HEK293 (cell line): ENCODE data around the gene CNOT11.
"Not testable (repeated sequence)": the region's sequence is repeated elsewhere in the genome, so short reads cannot be mapped to it uniquely, and the experiment has no call there.

ENCODE experiments used
- MEIS1 ChIP-seq: sonication (generic); formaldehyde crosslinking; IDR thresholded peaks from 2 replicates; pipeline ENCODE4 v1.8.1; 2022; ENCODE audit warnings: missing genetic modification reagents, mild to moderate bottlenecking, borderline replicate concordance
- ZNF10 ChIP-seq: fragments of 450-650 bp; formaldehyde crosslinking; IDR thresholded peaks from 2 replicates; pipeline ENCODE4 v1.5.1; 2017; ENCODE audit warnings: missing biosample characterization, missing genetic modification characterization
- ZNF701 ChIP-seq: fragments of 450-650 bp; formaldehyde crosslinking; IDR thresholded peaks from 2 replicates; pipeline ENCODE4 v1.5.1; 2016; ENCODE audit warnings: missing biosample characterization, missing genetic modification characterization
- TF ChIP-seq, protein P1 (sequence below): fragments of 450-650 bp; formaldehyde crosslinking; IDR thresholded peaks from 2 replicates; pipeline ENCODE4 v1.5.1; 2016; ENCODE audit warnings: missing biosample characterization, missing genetic modification characterization

DNA sequence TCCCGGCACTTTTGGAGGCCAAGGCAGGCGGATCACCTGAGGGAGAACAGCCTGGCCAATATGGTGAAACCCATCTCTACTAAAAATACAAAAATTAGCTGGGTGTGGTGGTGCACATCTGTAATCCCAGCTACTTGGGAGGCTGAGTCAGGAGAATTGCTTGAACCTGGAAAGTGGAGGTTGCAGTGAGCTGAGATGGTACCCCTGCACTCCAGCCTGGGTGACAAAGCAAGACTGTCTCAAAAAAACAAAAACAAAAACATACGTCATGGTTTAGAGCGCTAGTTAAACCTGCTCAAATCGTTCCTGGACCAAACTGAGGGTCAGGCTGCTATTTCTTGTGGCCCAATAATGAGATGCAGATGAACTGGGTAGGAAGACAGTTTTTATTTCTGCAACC, 7.2 kb upstream of the CNOT11 start:
- TF ChIP-seq ZNF10 (tag by site-specific recombination); MEIS1 (CRISPR knock-in tag); ZNF701: not testable (repeated sequence)
- TF ChIP-seq, protein P1, sequence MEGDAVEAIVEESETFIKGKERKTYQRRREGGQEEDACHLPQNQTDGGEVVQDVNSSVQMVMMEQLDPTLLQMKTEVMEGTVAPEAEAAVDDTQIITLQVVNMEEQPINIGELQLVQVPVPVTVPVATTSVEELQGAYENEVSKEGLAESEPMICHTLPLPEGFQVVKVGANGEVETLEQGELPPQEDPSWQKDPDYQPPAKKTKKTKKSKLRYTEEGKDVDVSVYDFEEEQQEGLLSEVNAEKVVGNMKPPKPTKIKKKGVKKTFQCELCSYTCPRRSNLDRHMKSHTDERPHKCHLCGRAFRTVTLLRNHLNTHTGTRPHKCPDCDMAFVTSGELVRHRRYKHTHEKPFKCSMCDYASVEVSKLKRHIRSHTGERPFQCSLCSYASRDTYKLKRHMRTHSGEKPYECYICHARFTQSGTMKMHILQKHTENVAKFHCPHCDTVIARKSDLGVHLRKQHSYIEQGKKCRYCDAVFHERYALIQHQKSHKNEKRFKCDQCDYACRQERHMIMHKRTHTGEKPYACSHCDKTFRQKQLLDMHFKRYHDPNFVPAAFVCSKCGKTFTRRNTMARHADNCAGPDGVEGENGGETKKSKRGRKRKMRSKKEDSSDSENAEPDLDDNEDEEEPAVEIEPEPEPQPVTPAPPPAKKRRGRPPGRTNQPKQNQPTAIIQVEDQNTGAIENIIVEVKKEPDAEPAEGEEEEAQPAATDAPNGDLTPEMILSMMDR (tag by site-specific recombination) = not testable (repeated sequence)
